Stomach (tissue), 4 donors: Measurements from ENCODE around the gene IFT172.

Experiments used
- CTCF ChIP-seq, 7 experiments: fragments of 450-650 bp in 4 of 7; fragments of 200-600 bp in 3 of 7; sonication (generic) in 3 of 7; IDR thresholded peaks; one replicate each; pipeline ENCODE4 v1.5.1; 2016 to 2019; ENCODE audit warnings: antibody characterized with exemption in 7 of 7, control low read depth in 2 of 7, mild to moderate bottlenecking in 1 of 7
- POLR2A ChIP-seq, 4 donors: fragments of 450-650 bp; IDR thresholded peaks; one replicate each; pipeline ENCODE4 v1.6.1; 2016; ENCODE audit warnings: antibody characterized with exemption in 4 of 4, control low read depth in 2 of 4, mild to moderate bottlenecking in 1 of 4, moderate library complexity in 1 of 4
- POLR2AphosphoS5 ChIP-seq, 3 donors: sonication (generic); formaldehyde crosslinking; IDR thresholded peaks; one replicate each; pipeline ENCODE4 v1.6.1; 2016; ENCODE audit warnings: antibody characterized with exemption in 3 of 3

GRCh38 chr2:27400348-27401135 is 89.0 kb downstream of the IFT172 start:
- TF ChIP-seq POLR2A (IDR thresholded peaks at IDR 0.05) (no peak), CTCF (IDR thresholded peaks at IDR 0.05) (no peak), POLR2AphosphoS5 (IDR thresholded peaks at IDR 0.05) (no peak)
